ENCODE results near the gene OTUD5. TPM values are rescaled to one million over a fixed set of nuclear protein-coding genes. Genes with fewer than 3 reads are reported as not detected.
"Not testable (repeated sequence)": the region's sequence is repeated elsewhere in the genome, so short reads cannot be mapped to it uniquely, and the experiment has no call there.

Gene OTUD5
- total RNA-seq, 1 experiment from 2014 or later, result 59.5 TPM

DNA sequence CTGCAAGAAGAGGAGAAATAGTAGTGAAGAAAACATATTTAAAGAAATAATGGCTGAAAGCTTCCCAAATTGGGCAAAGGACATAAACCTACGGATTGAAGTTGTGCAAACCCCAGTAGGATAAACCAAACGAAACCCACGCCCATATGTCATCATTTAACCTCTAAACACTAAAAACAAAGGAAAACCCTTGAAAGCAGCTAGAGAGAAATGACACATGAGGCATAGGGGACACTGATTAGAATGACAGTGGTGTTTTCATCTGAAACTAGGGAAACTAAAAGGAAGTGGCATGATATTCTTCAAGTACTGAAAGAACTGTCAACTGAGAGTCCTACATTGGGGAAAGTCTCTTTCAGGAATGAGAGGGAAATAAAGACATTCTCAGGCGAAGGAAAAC lies 80.5 kb downstream of the OTUD5 start:
- ATAC-seq; H3K27me3 ChIP-seq (ENCODE audit: control insufficient read depth, insufficient read depth, low read length); H3K27ac ChIP-seq (ENCODE audit: low read length); H3K36me3 ChIP-seq (ENCODE audit: control insufficient read depth, insufficient read depth, low read length); intact Hi-C loops (cut with micrococcal nuclease; ENCODE audit: unreplicated experiment); in situ Hi-C loops (cut with HindIII; ENCODE audit: low pct_unique_long_range_greater_than_20kb, low sequenced_read_pairs); DNase-seq (ENCODE audit: low read depth, low spot score); H3K4me1 ChIP-seq (ENCODE audit: control insufficient read depth, insufficient read depth, low read length); BruUV-seq (replicated peaks); POLR2A ChIA-PET; CTCF ChIA-PET; H3K9me3 ChIP-seq (ENCODE audit: control insufficient read depth, insufficient read depth, low read depth, low read length); H3K4me3 ChIP-seq (ENCODE audit: low read depth in 2 of 2, low read length in 2 of 2): not testable (repeated sequence)

Other genes starting within 250 kb of the OTUD5 start
- gene GLOD5, start 195.9 kb downstream of the OTUD5 start, total RNA-seq (2021; ENCODE audit: unreplicated experiment), result not detected
- gene GATA1, start 171.0 kb downstream of the OTUD5 start, total RNA-seq (2021; ENCODE audit: unreplicated experiment), result 0.23 TPM
- gene HDAC6, start 155.5 kb downstream of the OTUD5 start, total RNA-seq (2021; ENCODE audit: unreplicated experiment), result 97.1 TPM
- gene ERAS, start 131.1 kb downstream of the OTUD5 start, total RNA-seq (2021; ENCODE audit: unreplicated experiment), result 0.23 TPM
- gene PCSK1N, start 122.0 kb downstream of the OTUD5 start, total RNA-seq (2021; ENCODE audit: unreplicated experiment), result 17.8 TPM
- 92.1 TPM for gene TIMM17B, start 59.8 kb downstream of the OTUD5 start, total RNA-seq (2021; ENCODE audit: unreplicated experiment)
- 136 TPM for gene PQBP1, start 59.7 kb downstream of the OTUD5 start, total RNA-seq (2021; ENCODE audit: unreplicated experiment)
- 72.4 TPM for gene SLC35A2, start 46.0 kb downstream of the OTUD5 start, total RNA-seq (2021; ENCODE audit: unreplicated experiment)
- 52.6 TPM for gene PIM2, start 38.6 kb downstream of the OTUD5 start, total RNA-seq (2021; ENCODE audit: unreplicated experiment)
- 5.5 TPM for gene KCND1, start 14.2 kb upstream of the OTUD5 start, total RNA-seq (2021; ENCODE audit: unreplicated experiment)
- gene GRIPAP1, start 44.7 kb upstream of the OTUD5 start, total RNA-seq (2021; ENCODE audit: unreplicated experiment), result 51.0 TPM
- gene TFE3, start 85.8 kb upstream of the OTUD5 start, total RNA-seq (2021; ENCODE audit: unreplicated experiment), result 45.9 TPM
- 11.0 TPM for gene CCDC120, start 101.4 kb upstream of the OTUD5 start, total RNA-seq (2021; ENCODE audit: unreplicated experiment)
- 36.3 TPM for gene PRAF2, start 116.4 kb upstream of the OTUD5 start, total RNA-seq (2021; ENCODE audit: unreplicated experiment)
- gene WDR45, start 122.3 kb upstream of the OTUD5 start, total RNA-seq (2021; ENCODE audit: unreplicated experiment), result 49.3 TPM
- gene GPKOW, start 166.1 kb upstream of the OTUD5 start, total RNA-seq (2021; ENCODE audit: unreplicated experiment), result 28.0 TPM
- gene MAGIX, start 205.2 kb upstream of the OTUD5 start, total RNA-seq (2021; ENCODE audit: unreplicated experiment), result 3.8 TPM
- 293 TPM for gene PLP2, start 214.3 kb upstream of the OTUD5 start, total RNA-seq (2021; ENCODE audit: unreplicated experiment)
- gene PRICKLE3, start 228.8 kb upstream of the OTUD5 start, total RNA-seq (2021; ENCODE audit: unreplicated experiment), result 40.1 TPM
- 12.4 TPM for gene SYP, start 242.6 kb upstream of the OTUD5 start, total RNA-seq (2021; ENCODE audit: unreplicated experiment)

Measured in Panc1 (cell line).